Esophagus muscularis mucosa (tissue), 4 donors: Measurements from ENCODE around the gene PRDX2. TPM values are rescaled to one million over a fixed set of nuclear protein-coding genes. Genes with fewer than 3 reads are reported as not detected.

Experiments used
- DNase-seq: peaks from one replicate; pipeline ENCODE4 v3.0.0-alpha.2; 2017; ENCODE audit errors: extremely low spot score
- H3K27ac ChIP-seq, 4 donors: fragments of 200-600 bp; sonication (generic); replicated peaks in 1 of 4; 1 replicate in 3 of 4; 2 replicates in 1 of 4; pipeline ENCODE4 v1.5.1; 2016 to 2019; ENCODE audit warnings: mild to moderate bottlenecking in 1 of 4
- H3K27me3 ChIP-seq, 4 donors: fragments of 200-600 bp; sonication (generic); one replicate each; pipeline versions ENCODE4 v1.5.1 to v1.6.0; 2016 to 2019
- H3K36me3 ChIP-seq, 4 donors: fragments of 200-600 bp; sonication (generic); one replicate each; pipeline ENCODE4 v1.5.1; 2016 to 2019
- H3K4me1 ChIP-seq, 4 donors: fragments of 200-600 bp; sonication (generic); one replicate each; pipeline ENCODE4 v1.5.1; 2016 to 2019
- H3K4me3 ChIP-seq, 4 donors: fragments of 200-600 bp; sonication (generic); 1 replicate in 2 of 4; 2 replicates in 2 of 4; pipeline ENCODE4 v1.5.1; 2016 to 2019; ENCODE audit warnings: mild to moderate bottlenecking in 4 of 4, moderate library complexity in 1 of 4
- H3K9me3 ChIP-seq, 4 donors: fragments of 200-600 bp; sonication (generic); 1 replicate in 3 of 4; 2 replicates in 1 of 4; pipeline ENCODE4 v1.5.1; 2016 to 2019
- EP300 ChIP-seq: sonication (generic); formaldehyde crosslinking; IDR thresholded peaks from one replicate; pipeline ENCODE4 v1.6.1; 2017; ENCODE audit warnings: antibody characterized with exemption
- POLR2A ChIP-seq: fragments of 450-650 bp; IDR thresholded peaks from one replicate; pipeline ENCODE4 v1.6.1; 2017; ENCODE audit warnings: antibody characterized with exemption, moderate library complexity, mild to moderate bottlenecking, low read depth
- POLR2AphosphoS5 ChIP-seq, 2 donors: sonication (generic); formaldehyde crosslinking; IDR thresholded peaks; one replicate each; pipeline ENCODE4 v1.6.1; 2017; ENCODE audit warnings: antibody characterized with exemption in 2 of 2
- WGBS: methylation state at CpG from one replicate; pipeline ENCODE4 v1.1.5; 2018; 5-methylcytosine and 5-hydroxymethylcytosine counted together
- intact Hi-C: fragments of 100-400 bp; cut with DNase I; formaldehyde crosslinking; loops from one replicate; pipeline ENCODE4 v1.15.1; 2023
- total RNA-seq, 4 donors: library from RNA; depleted of rRNA; stranded (reverse); fragments of >200 nt; gene quantifications; one replicate each; pipeline versions ENCODE4 v1.1.0 to v1.2.1, GENCODE V29; 2016
- TF ChIP-seq, protein P1 (sequence below), 3 experiments: fragments of 200-600 bp in 2 of 3; fragments of 450-650 bp in 1 of 3; sonication (generic) in 2 of 3; IDR thresholded peaks; one replicate each; pipeline ENCODE4 v1.5.1; 2017 to 2019; ENCODE audit warnings: antibody characterized with exemption in 3 of 3, mild to moderate bottlenecking in 2 of 3, moderate library complexity in 1 of 3

Gene PRDX2
- total RNA-seq, 4 donors from 2014 or later, result 236 to 275 (median 250) TPM

DNA sequence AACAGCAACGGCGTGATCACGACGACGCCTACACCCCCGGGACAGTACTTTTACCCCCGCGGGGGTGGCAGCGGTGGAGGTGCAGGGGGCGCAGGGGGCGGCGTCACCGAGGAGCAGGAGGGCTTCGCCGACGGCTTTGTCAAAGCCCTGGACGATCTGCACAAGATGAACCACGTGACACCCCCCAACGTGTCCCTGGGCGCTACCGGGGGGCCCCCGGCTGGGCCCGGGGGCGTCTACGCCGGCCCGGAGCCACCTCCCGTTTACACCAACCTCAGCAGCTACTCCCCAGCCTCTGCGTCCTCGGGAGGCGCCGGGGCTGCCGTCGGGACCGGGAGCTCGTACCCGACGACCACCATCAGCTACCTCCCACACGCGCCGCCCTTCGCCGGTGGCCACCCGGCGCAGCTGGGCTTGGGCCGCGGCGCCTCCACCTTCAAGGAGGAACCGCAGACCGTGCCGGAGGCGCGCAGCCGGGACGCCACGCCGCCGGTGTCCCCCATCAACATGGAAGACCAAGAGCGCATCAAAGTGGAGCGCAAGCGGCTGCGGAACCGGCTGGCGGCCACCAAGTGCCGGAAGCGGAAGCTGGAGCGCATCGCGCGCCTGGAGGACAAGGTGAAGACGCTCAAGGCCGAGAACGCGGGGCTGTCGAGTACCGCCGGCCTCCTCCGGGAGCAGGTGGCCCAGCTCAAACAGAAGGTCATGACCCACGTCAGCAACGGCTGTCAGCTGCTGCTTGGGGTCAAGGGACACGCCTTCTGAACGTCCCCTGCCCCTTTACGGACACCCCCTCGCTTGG, 9.3 kb downstream of the PRDX2 start:
- peak in 1 of 2 donors; percentile 80 for TF ChIP-seq POLR2AphosphoS5 (IDR thresholded peaks at IDR 0.05)
- no peak for TF ChIP-seq POLR2A
- H3K27me3 ChIP-seq, result no peaks in the 10 kb centered on the region
- peak overlapping the region; percentile 97 to 99 (median 99) for H3K27ac ChIP-seq
- intact Hi-C loops, result no loop called here
- peaks cover 0 to 3% (median 0%) of the 10 kb centered on the region in 4 donors for H3K9me3 ChIP-seq
- peak overlapping the region; percentile 87 to 97 (median 90) for H3K4me3 ChIP-seq
- DNase-seq, result no peak
- peaks cover 0 to 15% (median 3%) of the 10 kb centered on the region in 4 donors for H3K36me3 ChIP-seq
- peaks cover 38 to 60% (median 58%) of the 10 kb centered on the region in 4 donors for H3K4me1 ChIP-seq
- WGBS, result under 1% methylated on average over 19 of the region's 84 CpGs

DNA sequence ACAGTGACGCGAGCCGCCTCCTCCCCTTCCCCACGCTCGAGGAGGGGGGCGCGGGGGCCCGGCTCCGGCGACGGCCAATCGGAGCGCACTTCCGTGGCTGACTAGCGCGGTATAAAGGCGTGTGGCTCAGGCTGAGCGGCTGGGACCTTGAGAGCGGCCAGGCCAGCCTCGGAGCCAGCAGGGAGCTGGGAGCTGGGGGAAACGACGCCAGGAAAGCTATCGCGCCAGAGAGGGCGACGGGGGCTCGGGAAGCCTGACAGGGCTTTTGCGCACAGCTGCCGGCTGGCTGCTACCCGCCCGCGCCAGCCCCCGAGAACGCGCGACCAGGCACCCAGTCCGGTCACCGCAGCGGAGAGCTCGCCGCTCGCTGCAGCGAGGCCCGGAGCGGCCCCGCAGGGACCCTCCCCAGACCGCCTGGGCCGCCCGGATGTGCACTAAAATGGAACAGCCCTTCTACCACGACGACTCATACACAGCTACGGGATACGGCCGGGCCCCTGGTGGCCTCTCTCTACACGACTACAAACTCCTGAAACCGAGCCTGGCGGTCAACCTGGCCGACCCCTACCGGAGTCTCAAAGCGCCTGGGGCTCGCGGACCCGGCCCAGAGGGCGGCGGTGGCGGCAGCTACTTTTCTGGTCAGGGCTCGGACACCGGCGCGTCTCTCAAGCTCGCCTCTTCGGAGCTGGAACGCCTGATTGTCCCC, 10.1 kb downstream of the PRDX2 start, which contains the start of gene JUNB:
TSS of gene JUNB (plus strand) at position 142 of the 706 bp plus-strand sequence. CDS start at position 428, 286 bp downstream.
- Histone ChIP-seq H3K36me3 (peaks cover 0 to 10% (median 0%) of the 10 kb centered on the region in 4 donors), H3K4me1 (peaks cover 46 to 64% (median 62%) of the 10 kb centered on the region in 4 donors), H3K9me3 (peaks cover 0 to 3% (median 0%) of the 10 kb centered on the region in 4 donors), H3K27me3 (no peaks in the 10 kb centered on the region), H3K4me3 (peak within 1 kb of the TSS; percentile 87 to 97 (median 90)), H3K27ac (peak within 1 kb of the TSS; percentile 97 to 99 (median 99))
- WGBS, result 0% methylated on average over 4 of the region's 73 CpGs
- intact Hi-C loops, result no loop called here
- DNase-seq, result peak; percentile 99
- TF ChIP-seq, protein P1, sequence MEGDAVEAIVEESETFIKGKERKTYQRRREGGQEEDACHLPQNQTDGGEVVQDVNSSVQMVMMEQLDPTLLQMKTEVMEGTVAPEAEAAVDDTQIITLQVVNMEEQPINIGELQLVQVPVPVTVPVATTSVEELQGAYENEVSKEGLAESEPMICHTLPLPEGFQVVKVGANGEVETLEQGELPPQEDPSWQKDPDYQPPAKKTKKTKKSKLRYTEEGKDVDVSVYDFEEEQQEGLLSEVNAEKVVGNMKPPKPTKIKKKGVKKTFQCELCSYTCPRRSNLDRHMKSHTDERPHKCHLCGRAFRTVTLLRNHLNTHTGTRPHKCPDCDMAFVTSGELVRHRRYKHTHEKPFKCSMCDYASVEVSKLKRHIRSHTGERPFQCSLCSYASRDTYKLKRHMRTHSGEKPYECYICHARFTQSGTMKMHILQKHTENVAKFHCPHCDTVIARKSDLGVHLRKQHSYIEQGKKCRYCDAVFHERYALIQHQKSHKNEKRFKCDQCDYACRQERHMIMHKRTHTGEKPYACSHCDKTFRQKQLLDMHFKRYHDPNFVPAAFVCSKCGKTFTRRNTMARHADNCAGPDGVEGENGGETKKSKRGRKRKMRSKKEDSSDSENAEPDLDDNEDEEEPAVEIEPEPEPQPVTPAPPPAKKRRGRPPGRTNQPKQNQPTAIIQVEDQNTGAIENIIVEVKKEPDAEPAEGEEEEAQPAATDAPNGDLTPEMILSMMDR (IDR thresholded peaks at IDR 0.05), result no peak
- TF ChIP-seq EP300 (no peak), POLR2A (peak; percentile 100), POLR2AphosphoS5 (IDR thresholded peaks at IDR 0.05) (peak in 1 of 2 donors; percentile 100)

DNA sequence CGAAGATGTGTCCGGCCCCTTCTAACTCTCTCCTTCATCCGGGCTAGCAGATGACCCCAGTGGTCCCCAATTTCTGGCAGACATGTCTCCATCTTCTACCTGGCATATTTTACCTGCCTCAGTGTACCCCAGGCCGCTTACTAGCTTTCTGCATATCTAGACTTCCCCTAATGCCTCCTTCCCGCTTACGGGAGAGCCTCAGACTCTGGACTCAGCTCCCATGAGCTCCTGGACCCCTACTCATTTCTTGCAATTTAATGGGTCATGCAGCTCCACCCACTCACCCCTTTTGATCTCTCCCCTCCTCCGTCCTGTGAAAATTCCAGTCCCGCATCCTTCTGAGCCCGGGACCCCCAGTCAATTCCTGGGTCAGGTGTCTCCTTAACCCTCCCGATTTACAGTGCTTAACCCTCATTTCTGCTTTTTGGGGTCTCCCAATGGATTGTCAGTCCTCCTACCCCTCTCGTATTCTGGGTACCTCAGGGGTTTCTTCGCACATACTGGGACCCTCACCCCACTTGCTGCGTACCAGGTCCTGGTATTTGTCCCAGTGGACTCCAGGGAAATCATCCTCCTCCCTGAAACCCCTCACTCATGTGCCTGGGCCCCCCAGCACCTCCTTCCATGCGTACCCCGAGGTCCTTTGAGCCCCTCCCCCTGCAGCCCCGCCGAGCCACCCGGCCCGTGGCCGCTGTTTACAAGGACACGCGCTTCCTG, 10.8 kb downstream of the PRDX2 start:
- Histone ChIP-seq H3K4me3 (peak overlapping the region; percentile 87 to 97 (median 90)), H3K36me3 (peaks cover 0 to 10% (median 0%) of the 10 kb centered on the region in 4 donors), H3K27me3 (no peaks in the 10 kb centered on the region), H3K27ac (peak overlapping the region; percentile 97 to 99 (median 99)), H3K9me3 (peaks cover 0 to 3% (median 0%) of the 10 kb centered on the region in 4 donors), H3K4me1 (peaks cover 42 to 64% (median 62%) of the 10 kb centered on the region in 4 donors)
- intact Hi-C loops, result no loop called here
- DNase-seq, result no peak
- WGBS, result 1% methylated on average over 22 of the region's 22 CpGs
- TF ChIP-seq POLR2AphosphoS5 (IDR thresholded peaks at IDR 0.05) (no peak), POLR2A (no peak), EP300 (peak; percentile 98)
- TF ChIP-seq, protein P1 (IDR thresholded peaks at IDR 0.05), result no peak

DNA sequence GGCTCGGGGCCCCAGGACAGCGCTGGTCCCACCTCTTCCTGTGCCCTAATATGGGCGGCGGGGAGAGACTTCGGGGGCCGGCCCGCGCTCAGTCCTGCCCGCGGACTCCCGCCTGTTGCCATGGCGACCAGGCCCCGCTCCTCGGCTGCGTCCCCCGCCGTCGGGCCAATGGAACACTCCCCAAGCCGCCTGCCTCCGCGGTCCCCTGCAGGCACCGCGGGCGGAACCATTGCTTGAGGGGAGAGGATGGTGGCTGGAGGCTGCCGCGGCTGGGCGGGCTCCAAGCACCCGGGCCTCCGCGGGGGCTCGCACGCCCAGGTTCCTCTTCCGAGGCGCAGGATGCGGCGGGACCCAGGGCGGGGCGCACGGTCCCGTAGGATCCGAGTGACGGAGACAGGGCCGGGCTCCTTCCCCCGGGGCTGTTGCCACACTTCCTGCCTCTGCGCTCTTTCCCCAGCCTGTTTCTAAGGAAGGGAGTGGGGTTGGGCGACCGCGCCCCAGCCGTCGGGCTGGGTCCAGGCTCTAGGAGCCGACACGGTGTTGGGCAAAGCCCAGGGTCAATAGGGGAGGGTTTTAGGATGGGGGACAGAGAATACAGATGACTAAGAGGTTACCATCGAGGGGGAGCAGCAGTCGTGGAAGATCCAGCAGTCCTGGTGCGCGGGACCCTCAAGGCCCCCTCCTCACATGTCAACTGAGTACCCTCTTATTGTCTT, 11.5 kb downstream of the PRDX2 start:
- DNase-seq, result peak; percentile 99
- WGBS, result 2% methylated on average over 17 of the region's 56 CpGs
- Histone ChIP-seq H3K27ac (peak overlapping the region; percentile 97 to 99 (median 99)), H3K4me1 (peaks cover 40 to 68% (median 66%) of the 10 kb centered on the region in 4 donors), H3K36me3 (peaks cover 0 to 10% (median 0%) of the 10 kb centered on the region in 4 donors), H3K9me3 (peaks cover 0 to 3% (median 0%) of the 10 kb centered on the region in 4 donors), H3K27me3 (no peaks in the 10 kb centered on the region), H3K4me3 (peak overlapping the region; percentile 87 to 97 (median 90))
- TF ChIP-seq POLR2AphosphoS5 (IDR thresholded peaks at IDR 0.05) (peak in 1 of 2 donors; percentile 97), EP300 (no peak), POLR2A (peak; percentile 91)
- TF ChIP-seq, protein P1 (IDR thresholded peaks at IDR 0.05), result no peak
- intact Hi-C loops, result no loop called here
